Activated CD8-positive, alpha-beta memory T cell treated with anti-CD3 and anti-CD28 coated beads, Interleukin-2, amount 50 U/mL, for 4 hours (primary cell): ENCODE measurements around the gene SLC26A4.

Experiments used
- DNase-seq: peaks from one replicate; pipeline ENCODE4 v3.0.0-alpha.2; 2020

SLC26A4 gene

DNA sequence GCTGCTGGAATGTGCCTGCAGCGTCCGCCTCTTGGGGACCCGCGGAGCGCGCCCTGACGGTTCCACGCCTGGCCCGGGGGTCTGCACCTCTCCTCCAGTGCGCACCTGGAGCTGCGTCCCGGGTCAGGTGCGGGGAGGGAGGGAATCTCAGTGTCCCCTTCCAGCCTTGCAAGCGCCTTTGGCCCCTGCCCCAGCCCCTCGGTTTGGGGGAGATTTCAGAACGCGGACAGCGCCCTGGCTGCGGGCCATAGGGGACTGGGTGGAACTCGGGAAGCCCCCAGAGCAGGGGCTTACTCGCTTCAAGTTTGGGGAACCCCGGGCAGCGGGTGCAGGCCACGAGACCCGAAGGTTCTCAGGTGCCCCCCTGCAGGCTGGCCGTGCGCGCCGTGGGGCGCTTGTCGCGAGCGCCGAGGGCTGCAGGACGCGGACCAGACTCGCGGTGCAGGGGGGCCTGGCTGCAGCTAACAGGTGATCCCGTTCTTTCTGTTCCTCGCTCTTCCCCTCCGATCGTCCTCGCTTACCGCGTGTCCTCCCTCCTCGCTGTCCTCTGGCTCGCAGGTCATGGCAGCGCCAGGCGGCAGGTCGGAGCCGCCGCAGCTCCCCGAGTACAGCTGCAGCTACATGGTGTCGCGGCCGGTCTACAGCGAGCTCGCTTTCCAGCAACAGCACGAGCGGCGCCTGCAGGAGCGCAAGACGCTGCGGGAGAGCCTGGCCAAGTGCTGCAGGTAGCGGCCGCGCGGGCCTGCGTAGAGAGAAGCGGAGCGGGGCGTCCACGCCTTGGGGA is 645 bp downstream of the SLC26A4 start:
- DNase-seq, result peak; percentile 27

DNA sequence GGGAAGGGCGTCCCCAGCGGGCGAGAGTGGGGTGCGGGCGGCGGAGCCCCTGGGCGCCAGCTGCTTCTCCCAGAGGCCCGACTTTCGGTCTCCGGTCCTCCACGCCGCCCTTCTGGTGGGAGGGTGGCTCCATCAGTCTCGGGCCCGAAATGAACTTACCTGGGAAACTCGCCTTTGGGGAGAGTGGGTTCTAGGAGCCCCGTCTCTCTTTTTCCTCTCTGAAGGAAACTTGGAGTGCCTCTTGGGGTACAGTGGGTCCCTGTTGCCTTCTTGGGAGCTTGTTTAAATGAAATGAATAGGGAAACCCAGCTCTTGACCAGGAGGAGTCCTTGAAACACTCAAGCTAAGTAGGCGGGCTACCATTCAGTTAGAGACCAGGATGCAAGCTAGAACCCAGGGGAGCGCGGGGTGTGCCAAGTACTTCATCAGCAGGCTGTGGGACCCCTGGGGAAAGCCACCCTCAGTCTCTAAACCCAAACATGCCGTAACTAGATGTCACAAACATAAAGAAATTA is 1.3 kb downstream of the SLC26A4 start:
- no peak for DNase-seq

DNA sequence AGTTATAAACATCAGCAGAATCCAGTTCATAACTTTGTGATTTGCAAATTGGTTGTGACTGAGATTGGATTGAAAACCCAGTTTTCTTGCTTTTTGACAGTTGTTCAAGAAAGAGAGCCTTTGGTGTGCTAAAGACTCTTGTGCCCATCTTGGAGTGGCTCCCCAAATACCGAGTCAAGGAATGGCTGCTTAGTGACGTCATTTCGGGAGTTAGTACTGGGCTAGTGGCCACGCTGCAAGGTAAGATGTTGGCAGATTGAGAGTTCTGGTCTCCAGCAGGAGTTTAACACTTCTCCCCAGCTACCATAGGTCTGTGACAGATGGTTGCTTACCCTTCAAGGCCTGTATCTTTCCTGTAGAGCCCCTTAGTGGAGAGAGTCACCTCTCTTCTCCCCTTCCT is 2.6 kb downstream of the SLC26A4 start:
- no peak for DNase-seq

DNA sequence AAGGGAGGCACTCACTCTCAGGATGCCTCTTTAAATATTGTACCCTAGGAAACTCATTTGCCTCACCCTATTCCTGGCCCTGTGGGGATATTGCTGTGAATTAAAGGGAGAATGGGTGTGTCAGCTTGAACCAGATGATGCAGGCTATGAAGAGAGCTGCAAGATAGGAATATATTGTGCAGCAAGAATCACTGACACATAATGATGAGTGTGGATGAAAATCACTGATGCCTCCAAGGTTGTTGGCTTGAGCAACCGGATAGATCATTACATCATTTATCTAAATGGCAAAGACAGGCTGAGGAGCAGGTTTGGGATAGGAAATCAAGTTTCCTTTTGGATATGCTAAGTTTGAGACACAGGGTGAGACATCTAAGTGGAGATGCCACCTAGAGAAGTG is 6.2 kb downstream of the SLC26A4 start:
- no peak for DNase-seq

DNA sequence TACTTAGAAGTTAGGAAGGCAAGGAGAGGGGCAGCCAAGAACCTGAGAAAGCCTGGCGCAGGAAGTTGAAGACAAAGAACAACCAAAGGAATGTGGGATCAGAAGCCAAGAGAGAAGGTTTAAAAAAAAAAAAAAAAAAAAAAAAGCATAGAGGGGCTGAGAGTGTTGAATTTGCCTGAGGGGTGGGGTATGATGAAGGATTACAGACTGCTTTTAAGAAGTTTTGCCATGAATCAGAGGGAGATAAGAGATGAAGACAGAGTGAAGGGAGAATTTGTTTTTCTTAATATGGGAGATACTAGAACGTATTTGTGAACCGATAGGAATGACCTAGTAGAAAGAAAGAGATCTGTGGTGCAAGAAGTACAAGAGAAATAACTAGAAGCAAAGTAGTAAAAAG is 6.7 kb downstream of the SLC26A4 start:
- DNase-seq, result no peak

DNA sequence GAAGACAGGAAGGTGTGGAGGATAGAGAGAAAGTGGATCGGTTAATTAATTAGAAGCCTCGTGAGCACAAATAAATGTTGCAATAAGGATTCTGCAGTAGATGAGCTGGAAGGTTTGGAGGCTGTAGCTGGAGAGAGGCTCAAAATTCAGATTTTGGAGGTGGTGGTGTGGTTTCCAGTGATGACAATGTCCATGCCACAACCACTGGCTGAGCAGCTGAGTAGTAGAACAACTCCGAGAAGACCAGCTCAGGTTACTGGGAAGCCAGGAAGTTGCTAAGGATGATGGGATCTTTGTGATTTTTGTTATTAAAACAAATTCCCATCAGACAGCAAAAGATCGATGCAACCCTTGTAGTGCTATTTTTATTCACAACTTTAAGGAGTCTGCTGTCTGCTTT is 7.7 kb downstream of the SLC26A4 start:
- DNase-seq, result no peak

DNA sequence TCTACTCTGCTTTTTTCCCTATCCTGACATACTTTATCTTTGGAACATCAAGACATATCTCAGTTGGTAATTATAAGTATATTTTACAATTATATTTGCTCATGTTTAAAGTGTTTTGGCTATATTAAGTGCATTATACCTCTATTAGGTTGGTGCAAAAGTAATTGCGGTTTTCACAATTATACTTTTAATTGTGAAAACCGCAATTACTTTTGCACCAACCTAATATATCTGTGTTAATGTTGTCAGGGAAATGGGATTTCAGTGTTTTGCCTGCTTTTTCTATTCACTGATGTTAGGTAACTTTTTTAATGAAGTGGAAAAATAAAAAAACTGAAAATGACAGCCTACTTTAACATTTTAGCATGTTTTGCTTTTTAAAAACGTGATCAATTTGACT is 11.6 kb downstream of the SLC26A4 start:
- no peak for DNase-seq

DNA sequence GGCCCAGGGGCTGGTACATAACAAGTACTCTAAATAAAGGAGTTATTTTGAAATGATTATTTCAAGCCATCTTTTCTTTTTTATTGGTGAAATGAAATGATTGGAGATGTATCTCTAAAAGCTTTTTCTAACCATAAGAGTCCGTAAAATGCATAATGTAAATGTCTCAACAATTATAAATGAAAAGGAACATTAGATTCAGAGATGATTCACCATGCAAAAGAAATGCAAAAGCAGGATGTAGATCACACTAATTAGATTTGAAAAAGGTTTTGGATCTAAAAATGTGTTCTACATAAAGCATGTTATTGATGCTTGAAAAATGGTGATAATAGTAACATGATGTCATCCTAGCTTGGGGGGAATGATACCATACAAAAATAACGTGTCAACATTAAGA is 15.6 kb downstream of the SLC26A4 start:
- DNase-seq, result no peak

DNA sequence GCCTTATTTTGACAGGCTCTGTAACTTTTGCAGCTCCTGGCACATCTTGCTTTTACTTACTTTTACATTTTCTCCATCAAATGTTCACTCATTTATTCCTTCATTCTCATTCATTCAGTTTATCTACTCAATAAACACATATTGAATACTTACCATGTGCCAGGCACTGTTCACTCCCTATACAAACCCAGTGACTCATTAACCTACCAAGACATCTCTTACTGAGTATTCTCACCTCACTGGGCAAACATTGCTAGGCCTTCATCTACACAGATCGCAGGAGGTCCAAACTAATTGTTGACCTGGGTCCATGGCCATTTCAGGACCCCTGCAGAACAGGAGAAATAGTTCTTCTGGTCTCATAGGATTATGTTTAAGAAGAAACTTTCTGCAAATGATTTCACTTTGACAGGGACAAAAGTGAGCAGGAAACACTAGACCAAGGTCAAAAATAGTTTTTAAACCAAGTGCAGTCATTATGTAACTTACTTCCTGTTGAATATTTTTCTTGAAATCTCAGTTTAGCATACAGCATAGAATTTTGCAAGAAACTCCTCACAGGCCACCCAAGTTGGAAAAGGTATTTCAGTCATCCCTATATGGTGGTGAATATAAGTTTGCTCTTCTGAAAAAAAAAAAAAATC is 17.6 kb downstream of the SLC26A4 start:
- no peak for DNase-seq

DNA sequence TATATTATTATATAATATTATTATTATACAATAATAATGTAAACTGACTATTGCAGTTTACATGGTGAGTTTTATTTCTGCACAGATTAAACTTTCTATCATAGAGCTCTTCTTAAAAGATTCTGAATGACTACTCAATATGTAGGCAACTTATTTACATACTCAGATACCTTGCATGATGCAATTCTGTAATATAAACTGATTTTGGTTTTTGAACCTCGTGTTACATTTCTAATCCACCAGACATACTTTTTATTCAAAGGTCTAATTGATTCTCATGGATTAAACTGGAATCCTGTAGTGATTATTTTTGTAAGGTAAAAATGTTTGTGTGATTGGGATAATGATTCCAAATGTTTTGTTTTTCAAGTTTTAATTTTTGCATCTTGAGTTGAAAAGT is 19.9 kb downstream of the SLC26A4 start:
- DNase-seq, result no peak

DNA sequence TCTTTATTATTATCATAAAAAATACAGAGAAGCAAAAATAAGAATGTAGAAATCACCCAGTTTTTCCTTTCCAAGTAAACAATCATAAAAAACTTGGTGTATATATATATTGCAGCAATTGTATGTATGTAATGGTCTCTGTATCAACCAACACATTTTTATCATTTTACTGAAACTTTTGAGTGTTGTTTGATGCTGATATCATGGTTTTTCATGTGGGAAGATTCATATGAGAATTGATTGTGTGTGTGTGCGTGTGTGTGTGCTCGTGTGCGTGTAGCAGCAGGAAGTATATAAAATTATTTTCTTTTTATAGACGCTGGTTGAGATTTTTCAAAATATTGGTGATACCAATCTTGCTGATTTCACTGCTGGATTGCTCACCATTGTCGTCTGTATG is 22.3 kb downstream of the SLC26A4 start:
- DNase-seq, result no peak

DNA sequence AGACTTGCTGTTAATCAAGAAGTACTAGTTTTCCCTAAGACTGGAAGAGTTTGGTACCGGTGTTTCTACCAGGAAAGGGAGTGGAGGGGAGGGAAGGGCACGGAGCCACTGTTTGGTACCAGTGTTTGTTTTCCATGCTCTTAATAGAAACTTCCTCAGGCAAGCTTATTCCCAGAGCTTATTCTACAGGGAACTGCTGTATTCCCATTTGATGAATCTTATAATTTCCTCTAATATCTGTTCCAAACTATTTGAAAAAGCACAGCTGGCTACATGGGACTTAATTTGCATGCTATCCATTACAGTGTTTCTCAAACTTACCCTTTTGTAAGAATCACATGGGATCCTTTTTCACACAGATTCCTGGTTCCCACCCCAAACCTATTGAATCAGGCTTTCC is 23.7 kb downstream of the SLC26A4 start:
- no peak for DNase-seq

DNA sequence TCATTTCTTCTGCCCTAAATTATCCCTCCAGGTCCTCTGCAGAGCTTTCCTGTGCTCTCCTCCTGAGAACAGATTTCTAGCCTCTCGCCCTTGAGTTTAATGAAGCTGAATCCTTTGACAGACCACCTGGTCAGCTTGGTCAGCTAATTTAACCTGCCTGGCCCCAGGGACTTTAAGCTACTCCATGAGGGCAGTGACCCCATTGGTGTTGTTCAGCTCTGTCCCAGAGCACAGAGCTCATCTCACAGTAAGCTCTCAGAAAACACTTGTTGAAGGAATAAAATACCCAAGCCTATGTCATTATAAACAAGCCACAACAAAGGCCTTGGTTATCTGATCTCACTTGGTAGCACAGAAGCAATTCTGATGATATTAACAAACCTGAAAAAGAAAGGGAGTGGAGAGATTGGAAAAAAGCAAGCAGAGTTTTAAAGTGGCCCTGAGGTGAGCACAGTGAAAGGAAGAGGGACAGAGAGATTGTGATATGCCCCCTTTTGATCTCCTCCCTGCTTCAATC is 24.4 kb downstream of the SLC26A4 start:
- DNase-seq, result no peak

DNA sequence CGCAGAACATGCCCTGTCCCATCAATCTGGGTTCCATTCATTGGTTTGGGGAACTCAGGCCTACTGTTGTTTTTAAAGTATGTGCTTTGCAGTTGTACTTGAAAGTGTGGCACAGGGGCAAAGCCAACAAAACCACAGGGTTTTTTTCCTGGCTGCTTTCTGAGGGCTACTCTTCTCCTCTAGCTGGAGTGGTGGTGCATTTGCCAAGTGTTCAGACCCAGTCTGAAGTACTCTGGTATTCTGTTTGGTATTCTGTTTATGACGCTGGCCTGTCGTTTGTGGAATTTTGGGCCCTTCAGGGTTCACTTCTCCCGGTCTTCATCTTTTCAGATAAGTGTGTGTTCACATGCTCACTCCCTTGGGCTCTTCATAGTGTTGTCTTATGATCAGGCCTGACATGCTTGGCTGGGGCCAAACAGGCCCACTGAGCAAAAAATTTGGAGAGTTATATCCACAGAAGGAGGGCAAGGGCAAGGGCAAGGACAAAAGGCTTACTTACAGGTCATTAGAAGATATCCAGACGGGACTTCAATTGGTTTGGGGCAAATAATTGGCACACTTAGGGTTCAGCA is 26.3 kb downstream of the SLC26A4 start:
- no peak for DNase-seq

DNA sequence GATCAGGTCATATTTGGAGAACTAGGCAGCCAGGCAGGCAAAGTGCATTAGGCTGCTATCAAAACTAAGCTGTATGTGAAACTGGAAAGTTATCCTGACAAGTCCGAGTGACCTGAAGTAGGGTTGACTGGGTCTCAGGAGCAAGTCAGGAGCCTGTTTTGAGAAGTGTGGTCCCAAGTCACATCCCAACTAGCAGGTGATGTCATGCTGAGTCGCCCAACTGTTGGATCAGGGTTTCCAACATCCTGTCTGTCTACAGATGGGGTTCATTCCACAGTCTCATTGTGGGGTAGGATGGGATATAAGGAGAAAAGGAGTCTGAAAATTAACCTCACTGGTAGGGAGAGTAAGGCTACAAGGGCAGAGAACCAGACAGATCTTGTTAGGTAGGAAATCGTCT is 27.0 kb downstream of the SLC26A4 start:
- DNase-seq, result no peak

DNA sequence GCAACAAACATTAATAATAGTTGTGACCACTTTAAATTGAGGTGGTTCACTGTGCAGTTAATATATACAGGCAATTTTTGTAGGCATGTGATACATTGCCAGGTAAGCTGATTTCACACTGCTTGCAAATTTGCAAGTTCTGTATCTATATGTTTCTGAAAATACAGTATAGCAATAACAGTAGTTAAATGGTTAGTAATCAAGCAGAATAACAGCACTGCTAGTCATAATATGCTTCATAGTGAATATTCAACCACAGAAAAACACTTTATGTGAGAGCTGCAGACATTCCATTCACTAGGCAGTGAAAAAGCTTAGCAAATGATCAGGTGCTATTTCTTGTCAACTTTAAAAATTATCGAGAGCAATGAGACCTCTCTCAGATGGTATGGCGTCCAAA is 28.9 kb downstream of the SLC26A4 start:
- no peak for DNase-seq

DNA sequence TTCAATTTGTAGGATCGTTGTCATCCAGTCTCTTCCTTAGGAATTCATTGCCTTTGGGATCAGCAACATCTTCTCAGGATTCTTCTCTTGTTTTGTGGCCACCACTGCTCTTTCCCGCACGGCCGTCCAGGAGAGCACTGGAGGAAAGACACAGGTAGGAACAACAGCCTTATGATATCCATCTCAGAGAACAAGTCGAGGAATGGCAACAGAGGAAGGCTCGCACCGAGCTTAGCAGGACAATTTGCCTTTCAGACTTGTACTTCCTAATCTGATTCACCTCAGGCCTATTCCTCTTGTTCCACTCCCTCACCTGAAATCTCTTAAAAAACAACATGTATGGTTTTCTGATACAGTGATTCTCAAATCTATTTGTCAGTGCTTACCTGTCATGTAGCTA is 29.5 kb downstream of the SLC26A4 start:
- no peak for DNase-seq

DNA sequence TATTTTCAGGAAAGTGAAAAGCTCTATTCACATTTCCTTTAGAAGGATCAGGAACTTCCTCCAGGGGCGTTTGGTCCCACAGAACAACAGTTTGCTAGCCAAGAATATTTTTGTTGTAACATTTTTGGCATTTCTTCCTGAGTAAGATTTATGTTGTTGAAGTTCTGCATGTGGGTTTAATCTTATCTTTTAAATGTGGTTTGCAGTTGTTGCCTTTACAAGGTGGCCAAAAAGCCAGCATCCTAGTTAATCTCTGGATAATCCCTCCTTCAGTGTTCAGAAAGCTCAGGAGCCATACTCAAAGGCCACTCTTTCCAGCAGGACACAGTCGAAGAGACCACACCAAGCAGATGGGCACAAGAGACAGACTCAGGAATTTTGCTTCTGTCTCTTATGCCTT is 30.0 kb downstream of the SLC26A4 start:
- no peak for DNase-seq

DNA sequence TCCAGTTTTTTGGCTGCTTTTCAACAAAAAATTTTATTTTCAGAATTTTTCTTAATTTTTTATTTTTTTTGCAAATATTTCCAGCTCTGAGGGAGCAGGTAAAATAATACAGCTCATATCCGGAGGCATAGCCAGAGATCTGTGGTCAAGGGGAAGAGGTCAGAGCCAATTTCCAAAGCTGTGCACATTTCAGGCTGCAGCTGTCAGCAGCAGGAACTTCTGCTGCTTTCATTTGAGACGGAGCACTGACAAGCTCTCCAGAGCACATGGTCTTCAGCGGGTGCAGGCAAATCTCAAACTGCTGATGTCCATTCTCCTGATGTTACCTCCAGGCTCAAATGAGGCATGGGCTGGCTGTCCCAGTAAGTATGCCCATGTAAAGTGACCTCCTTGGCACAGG is 31.1 kb downstream of the SLC26A4 start:
- DNase-seq, result no peak

DNA sequence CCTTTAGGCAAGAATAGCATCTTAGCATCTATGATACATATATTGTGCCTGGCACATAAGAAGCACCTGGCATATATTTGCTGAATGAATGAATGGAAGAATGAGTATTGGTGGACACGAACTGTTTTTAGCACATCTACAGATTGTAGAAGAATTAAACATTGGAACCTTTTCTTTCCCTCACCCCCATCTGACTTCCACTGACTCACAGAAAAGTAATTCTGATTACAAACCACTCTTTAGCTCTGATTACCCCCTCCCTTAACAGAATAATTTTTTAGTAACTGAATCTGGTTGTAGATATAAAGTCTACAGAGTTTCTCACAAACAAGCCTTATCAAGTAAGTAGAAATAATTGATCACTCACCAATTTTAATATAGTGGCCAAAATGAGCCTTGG is 31.9 kb downstream of the SLC26A4 start:
- DNase-seq, result no peak

DNA sequence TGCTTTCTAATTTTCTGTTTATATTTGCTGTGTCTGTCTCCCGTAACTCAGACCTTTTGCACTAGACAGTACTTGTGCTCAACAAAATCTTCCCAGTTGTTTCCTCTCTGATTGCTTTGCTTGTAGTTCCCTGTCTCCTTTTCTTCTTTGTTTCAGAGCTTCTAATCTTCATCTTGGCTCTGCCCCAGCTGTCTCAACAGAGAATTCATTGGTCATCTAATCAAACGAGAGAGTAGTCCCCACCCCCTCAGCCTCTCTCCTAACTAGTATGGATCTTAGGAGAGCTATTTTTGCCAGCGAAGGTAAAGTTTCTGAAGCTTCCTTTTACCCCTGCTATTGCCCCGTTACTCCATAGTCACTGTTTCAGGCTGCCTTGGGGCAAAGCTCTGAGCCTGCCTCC is 32.8 kb downstream of the SLC26A4 start:
- DNase-seq, result no peak

DNA sequence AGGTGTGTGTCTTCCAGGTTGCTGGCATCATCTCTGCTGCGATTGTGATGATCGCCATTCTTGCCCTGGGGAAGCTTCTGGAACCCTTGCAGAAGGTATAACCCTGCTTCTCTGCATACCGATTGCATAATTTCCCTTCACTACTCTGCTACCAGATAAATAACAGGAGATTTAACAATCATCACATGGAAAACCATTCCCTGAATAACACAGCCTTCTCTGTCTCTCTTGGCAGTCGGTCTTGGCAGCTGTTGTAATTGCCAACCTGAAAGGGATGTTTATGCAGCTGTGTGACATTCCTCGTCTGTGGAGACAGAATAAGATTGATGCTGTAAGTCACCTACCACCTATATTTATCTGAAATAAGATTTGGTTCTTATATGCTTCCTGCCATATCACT is 33.8 kb downstream of the SLC26A4 start:
- DNase-seq, result no peak

DNA sequence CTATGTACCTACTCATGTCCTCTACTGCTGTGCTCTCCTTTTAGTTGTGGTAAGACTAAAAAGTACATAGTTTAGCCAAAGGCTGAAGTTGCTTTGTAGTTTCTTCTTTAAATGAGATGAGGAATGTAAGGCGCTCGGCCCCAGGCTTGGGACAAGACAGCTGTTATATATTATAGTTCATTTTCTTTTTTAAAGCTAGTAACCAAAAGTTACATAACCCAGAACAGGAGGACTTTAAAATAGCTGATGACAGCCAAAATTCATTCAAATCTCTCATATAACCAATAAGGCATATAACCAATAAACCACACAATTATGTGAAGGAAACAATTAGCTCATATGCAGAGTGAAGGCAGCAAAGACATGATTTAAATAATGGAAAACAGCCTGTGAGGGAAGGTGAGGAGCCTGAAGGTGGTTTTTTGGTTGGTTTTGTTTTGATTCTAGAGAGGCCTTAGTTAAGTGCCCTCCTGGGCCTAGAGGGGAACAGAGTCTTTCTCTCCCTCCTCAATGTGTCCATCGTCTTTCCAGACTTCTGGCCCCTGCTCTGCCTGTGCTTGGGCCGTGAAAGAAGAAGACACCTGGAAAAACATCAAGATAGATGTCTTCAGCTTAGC is 35.8 kb downstream of the SLC26A4 start:
- no peak for DNase-seq
